OCI-LY7 (cell line): Measurements from ENCODE around the gene CHST11. TPM values are rescaled to one million over a fixed set of nuclear protein-coding genes. Genes with fewer than 3 reads are reported as not detected.

ENCODE experiments used
- BruUV-seq: library from RNA; stranded (reverse); fragments of 400-500 nt; replicated peaks from 2 replicates; lab custom pipeline; 2021; lab: Mats Ljungman, UMichigan
- CTCF ChIA-PET: fragments of 300-600 bp; sonication (Branson Sonifier 250); formaldehyde crosslinking; loops from one replicate; lab custom pipeline; 2022; ENCODE audit warnings: antibody characterized with exemption; ENCODE audit not compliant: unreplicated experiment; lab: Charles Lee
- POLR2A ChIA-PET: fragments of 300-600 bp; sonication (Branson Sonifier 250); formaldehyde crosslinking; loops from one replicate; lab custom pipeline; 2022; ENCODE audit warnings: antibody characterized with exemption; lab: Charles Lee
- DNase-seq: peaks from one replicate; pipeline ENCODE4 v3.0.0-alpha.2; 2015; ENCODE audit warnings: low spot score
- H2AFZ ChIP-seq: fragments of 200-600 bp; sonication (generic), shearing (Covaris generic); 2 replicates; pipeline ENCODE4 v1.6.1; 2014; ENCODE audit warnings: mild to moderate bottlenecking, antibody characterized with exemption, low read length, moderate library complexity
- H3K27ac ChIP-seq: fragments of 200-600 bp; sonication (generic); 2 replicates; pipeline ENCODE4 v1.5.1; 2014; ENCODE audit warnings: mixed run types, low read depth, mild to moderate bottlenecking, moderate library complexity, low read length, inconsistent platforms; ENCODE audit not compliant: poor library complexity, severe bottlenecking
- H3K36me3 ChIP-seq: fragments of 200-600 bp; sonication (generic); 2 replicates; pipeline ENCODE4 v1.6.1; 2014; ENCODE audit warnings: mild to moderate bottlenecking, antibody characterized with exemption, low read length, moderate library complexity, mixed read lengths; ENCODE audit not compliant: insufficient read depth
- H3K4me1 ChIP-seq: fragments of 200-600 bp; sonication (generic); 2 replicates; pipeline ENCODE4 v1.5.1; 2014; ENCODE audit warnings: mild to moderate bottlenecking, low read length; ENCODE audit not compliant: insufficient read depth, poor library complexity, severe bottlenecking
- H3K4me2 ChIP-seq: fragments of 200-600 bp; sonication (generic); 2 replicates; pipeline ENCODE4 v1.6.1; 2014; ENCODE audit warnings: mild to moderate bottlenecking, low read length
- H3K4me3 ChIP-seq: fragments of 200-600 bp; sonication (generic); 2 replicates; pipeline ENCODE4 v1.5.1; 2014; ENCODE audit warnings: mild to moderate bottlenecking, low read depth, low read length; ENCODE audit not compliant: poor library complexity, severe bottlenecking
- H3K79me2 ChIP-seq: fragments of 200-600 bp; sonication (generic); 2 replicates; pipeline ENCODE4 v1.6.1; 2016; ENCODE audit warnings: low read depth, mild to moderate bottlenecking, low read length, moderate library complexity, mixed read lengths; ENCODE audit not compliant: insufficient read depth
- H3K9me2 ChIP-seq: fragments of 200-600 bp; sonication (generic); 2 replicates; pipeline ENCODE4 v1.6.1; 2016; ENCODE audit warnings: mild to moderate bottlenecking, low read length, mixed read lengths; ENCODE audit not compliant: insufficient read depth
- H3K9me3 ChIP-seq: fragments of 200-600 bp; sonication (generic); 2 replicates; pipeline ENCODE4 v1.6.1; 2014; ENCODE audit warnings: mild to moderate bottlenecking, mixed run types, low read length, mixed read lengths
- H4K20me1 ChIP-seq: fragments of 200-600 bp; sonication (generic); 2 replicates; pipeline ENCODE4 v1.6.1; 2014; ENCODE audit warnings: mild to moderate bottlenecking, antibody characterized with exemption, low read length, moderate library complexity, mixed read lengths; ENCODE audit not compliant: insufficient read depth
- EZH2phosphoT487 ChIP-seq: fragments of 200-600 bp; sonication (generic); IDR thresholded peaks from 2 replicates; pipeline ENCODE4 v1.6.1; 2018; ENCODE audit warnings: low read depth, borderline replicate concordance, mild to moderate bottlenecking, mixed run types, antibody characterized with exemption, low read length, moderate library complexity, mixed read lengths
- intact Hi-C: fragments of 100-400 bp; cut with micrococcal nuclease; formaldehyde crosslinking; loops from one replicate; pipeline ENCODE4 v1.10.0; 2022; ENCODE audit not compliant: unreplicated experiment
- total RNA-seq, 2 experiments: library from RNA; depleted of rRNA in 1 of 2; stranded (reverse); fragments of >200 nt in 1 of 2; shearing (Covaris generic) in 1 of 2; gene quantifications; 2 replicates each; pipeline ENCODE4 v1.2.3, GENCODE V29; 2014 to 2022
- TF ChIP-seq, protein P1 (sequence below): fragments of 200-600 bp; sonication (generic); conservative IDR thresholded peaks from 2 replicates; pipeline ENCODE4 v1.5.1; 2014; ENCODE audit warnings: mild to moderate bottlenecking, antibody characterized with exemption, low read length, moderate library complexity, mixed read lengths

Gene CHST11
- total RNA-seq, 2 experiments from 2014 or later: 15.2 to 41.6 TPM

DNA sequence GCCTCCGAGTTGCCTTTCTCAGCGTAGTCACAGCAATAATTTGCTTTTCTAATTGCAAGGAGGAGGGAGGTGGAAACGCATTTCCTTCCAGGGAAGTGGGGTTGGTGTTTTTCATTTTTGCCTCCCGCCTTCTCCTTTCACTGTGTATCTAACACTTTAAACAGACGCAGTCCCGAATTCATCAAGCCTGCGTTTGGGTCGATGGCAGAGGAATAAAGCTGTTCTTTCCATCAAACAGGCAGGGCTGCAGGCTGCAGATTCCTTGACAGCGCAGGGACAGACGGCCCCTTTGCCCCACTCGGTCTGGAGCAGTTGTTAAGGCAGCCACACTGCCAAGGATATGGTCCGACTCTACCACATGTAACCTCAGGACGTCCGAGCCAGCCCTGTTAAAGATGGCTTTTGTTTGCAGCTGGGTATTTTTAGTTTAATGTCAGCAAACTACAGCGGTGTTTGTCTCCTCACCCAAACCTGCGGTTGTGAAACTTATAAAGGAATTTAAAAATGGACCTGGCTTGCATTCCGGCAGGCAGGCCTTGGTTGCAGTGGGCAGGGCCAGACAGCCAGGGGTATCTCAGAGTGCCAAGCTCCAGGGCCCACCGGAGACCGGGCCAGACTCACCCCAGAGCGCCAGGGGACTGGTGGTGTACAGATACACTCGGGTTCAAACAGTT, 2.1 kb downstream of the CHST11 start:
- Histone ChIP-seq H3K27ac (peak overlapping the region; percentile 64), H3K9me3 (no peaks in the 10 kb centered on the region), H3K4me3 (peak overlapping the region; percentile 79), H3K79me2 (peaks cover 68% of the 10 kb centered on the region), H3K4me2 (peak overlapping the region; percentile 80), H3K9me2 (no peaks in the 10 kb centered on the region), H4K20me1 (peaks cover 9% of the 10 kb centered on the region; the same call in 1 of the 2 replicates), H3K36me3 (no peaks in the 10 kb centered on the region; the same call in 1 of the 2 replicates), H2AFZ (peak overlapping the region; percentile 2; the same call in 1 of the 2 replicates), H3K4me1 (peaks cover 63% of the 10 kb centered on the region)
- POLR2A ChIA-PET: interaction anchor here (0.6 to 3.6 kb wide), 8 partner anchors 14 to 124 kb away, joined by 3 to 22 read pairs (median 4); no protein-coding TSS in a partner anchor
- CTCF ChIA-PET: interaction anchor here (0.8 to 1.0 kb wide), 3 partner anchors 9 to 376 kb away, joined by 3 read pairs; no protein-coding TSS in a partner anchor
- TF ChIP-seq EZH2phosphoT487: no peak
- TF ChIP-seq, protein P1, sequence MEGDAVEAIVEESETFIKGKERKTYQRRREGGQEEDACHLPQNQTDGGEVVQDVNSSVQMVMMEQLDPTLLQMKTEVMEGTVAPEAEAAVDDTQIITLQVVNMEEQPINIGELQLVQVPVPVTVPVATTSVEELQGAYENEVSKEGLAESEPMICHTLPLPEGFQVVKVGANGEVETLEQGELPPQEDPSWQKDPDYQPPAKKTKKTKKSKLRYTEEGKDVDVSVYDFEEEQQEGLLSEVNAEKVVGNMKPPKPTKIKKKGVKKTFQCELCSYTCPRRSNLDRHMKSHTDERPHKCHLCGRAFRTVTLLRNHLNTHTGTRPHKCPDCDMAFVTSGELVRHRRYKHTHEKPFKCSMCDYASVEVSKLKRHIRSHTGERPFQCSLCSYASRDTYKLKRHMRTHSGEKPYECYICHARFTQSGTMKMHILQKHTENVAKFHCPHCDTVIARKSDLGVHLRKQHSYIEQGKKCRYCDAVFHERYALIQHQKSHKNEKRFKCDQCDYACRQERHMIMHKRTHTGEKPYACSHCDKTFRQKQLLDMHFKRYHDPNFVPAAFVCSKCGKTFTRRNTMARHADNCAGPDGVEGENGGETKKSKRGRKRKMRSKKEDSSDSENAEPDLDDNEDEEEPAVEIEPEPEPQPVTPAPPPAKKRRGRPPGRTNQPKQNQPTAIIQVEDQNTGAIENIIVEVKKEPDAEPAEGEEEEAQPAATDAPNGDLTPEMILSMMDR: 0 out of 2 replicates have a peak, but pooled peaks have one; percentile 8
- BruUV-seq: no TSS peak
- DNase-seq: no peak
- intact Hi-C loops: loop anchor here (5.0 to 10.0 kb wide), 8 partner anchors 108 to 648 kb away; partner anchors contain the start of genes NOPCHAP1 and WASHC4

GRCh38 chr12:104459368-104459909, 2.7 kb downstream of the CHST11 start:
- H3K36me3 ChIP-seq: no peaks in the 10 kb centered on the region; the same call in 1 of the 2 replicates
- no peak overlapping the region for H2AFZ ChIP-seq
- H3K9me2 ChIP-seq: no peaks in the 10 kb centered on the region
- peak overlapping the region; percentile 64 for H3K27ac ChIP-seq
- POLR2A ChIA-PET: interaction anchor here (0.8 to 3.6 kb wide), 10 partner anchors 9 to 145 kb away, joined by 3 to 26 read pairs (median 4); no protein-coding TSS in a partner anchor
- peaks cover 9% of the 10 kb centered on the region; the same call in 1 of the 2 replicates for H4K20me1 ChIP-seq
- H3K4me2 ChIP-seq: peak overlapping the region; percentile 80
- H3K4me1 ChIP-seq: peaks cover 68% of the 10 kb centered on the region
- DNase-seq: no peak
- TF ChIP-seq EZH2phosphoT487: no peak
- TF ChIP-seq, protein P1: no peak
- intact Hi-C loops: loop anchor here (5.0 to 10.0 kb wide), 8 partner anchors 108 to 648 kb away; partner anchors contain the start of genes NOPCHAP1 and WASHC4
- no peaks in the 10 kb centered on the region for H3K9me3 ChIP-seq
- CTCF ChIA-PET: no interaction called here
- H3K79me2 ChIP-seq: peaks cover 72% of the 10 kb centered on the region
- BruUV-seq: no TSS peak
- peak overlapping the region; percentile 79 for H3K4me3 ChIP-seq
